NCI-H345 treated with DMSO at 0.1 percent for 48 hours (cell line): ENCODE measurements around the gene CSNK1G1.
"Not testable (repeated sequence)": the region's sequence is repeated elsewhere in the genome, so short reads cannot be mapped to it uniquely, and the experiment has no call there.

Source experiments
- DNase-seq: peaks from one replicate; lab custom pipeline; 2025; ENCODE audit not compliant: unreplicated experiment; lab: John Stamatoyannopoulos, UW

The CSNK1G1 gene

DNA sequence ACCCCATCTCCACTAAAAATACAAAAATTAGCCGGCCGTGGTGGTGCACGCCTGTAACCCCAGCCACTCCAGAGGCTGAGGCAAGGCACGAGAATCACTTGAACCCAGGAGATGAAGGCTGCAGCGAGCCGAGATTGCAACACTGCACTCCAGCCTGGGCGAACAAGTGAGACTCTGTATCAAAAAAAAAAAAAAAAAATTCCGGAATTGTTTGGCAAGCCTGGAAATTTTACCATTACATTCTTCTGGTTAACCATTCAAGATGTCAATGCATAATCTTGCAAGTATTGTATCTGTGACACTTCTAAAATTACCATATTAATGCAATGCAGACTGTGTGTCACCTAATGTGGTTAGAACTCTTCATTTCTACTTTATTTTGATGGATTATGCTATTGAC, 67.0 kb downstream of the CSNK1G1 start:
- DNase-seq = no peak

DNA sequence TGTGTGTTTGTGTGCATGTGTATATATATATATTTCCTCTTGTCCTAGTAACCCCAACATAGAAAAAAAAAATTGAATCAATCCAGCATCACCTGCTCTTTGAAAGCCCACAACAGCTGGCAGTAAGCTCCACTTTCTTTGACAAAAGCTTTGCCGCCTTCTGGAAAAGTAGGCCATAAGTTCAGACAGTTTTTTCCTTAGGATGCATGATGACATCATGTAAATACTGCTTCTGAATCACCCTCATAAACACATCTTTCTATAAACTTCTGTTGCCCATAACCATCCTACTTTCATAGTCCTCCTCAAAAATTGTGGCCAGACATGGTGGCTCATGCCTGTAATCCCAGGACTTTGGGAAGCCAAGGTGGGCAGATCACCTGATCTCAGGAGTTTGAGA, 67.4 kb downstream of the CSNK1G1 start:
- DNase-seq = no peak

DNA sequence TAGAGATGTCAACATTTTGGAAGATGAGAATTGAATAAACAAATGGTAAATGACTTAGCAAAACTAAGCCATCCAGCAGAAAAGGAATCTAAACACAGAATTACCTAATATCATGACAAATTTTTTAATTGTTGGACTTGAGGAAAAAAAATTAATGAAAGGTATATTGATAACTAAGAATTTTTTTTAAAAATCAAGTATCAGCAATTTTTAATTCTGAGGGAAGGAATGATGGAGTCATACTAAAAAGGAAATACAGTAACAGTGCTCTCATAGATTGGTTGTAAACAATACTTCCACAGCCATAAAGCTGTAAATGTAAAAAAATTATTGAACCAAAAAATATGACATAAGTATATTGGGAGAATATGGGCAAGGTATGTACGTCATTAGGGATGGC, 68.0 kb downstream of the CSNK1G1 start:
- DNase-seq = no peak

DNA sequence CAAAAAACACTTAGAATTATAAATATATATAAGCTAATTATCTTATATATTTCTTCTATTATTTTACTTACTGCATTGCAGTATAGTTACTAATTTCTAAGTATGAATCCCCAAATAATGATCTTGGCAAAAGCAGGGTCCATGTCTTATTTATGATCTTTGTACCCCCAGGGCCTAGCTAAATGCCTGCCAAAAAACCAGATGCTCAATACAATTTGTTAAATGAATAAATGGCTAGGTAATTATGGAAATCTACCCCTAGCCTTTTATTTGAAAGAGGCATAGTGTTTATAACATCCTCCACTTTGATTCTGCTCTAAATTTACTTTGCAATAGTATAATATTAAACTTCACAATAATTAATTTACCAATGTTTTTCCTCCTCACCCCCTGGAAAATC, 69.5 kb downstream of the CSNK1G1 start:
- DNase-seq = no peak

DNA sequence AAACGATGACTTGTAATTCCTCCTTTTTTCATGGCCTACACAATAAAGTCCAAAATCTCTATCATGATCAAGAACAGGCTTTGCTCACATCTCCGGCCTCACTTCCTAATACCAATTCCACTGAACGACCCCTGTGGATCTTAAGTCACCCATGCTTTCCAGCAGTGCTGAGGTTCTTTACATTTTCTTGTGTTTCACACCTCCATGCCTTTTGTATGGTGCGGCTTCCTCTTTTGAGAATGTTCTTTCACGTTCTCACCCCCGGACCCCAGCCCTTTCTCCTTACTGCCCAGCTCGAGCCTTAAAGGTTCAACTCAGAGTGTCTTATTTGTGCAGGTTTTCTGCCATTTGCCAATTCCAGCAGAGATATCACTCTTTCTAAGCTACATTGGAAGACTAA, 70.1 kb downstream of the CSNK1G1 start:
- DNase-seq = no peak

DNA sequence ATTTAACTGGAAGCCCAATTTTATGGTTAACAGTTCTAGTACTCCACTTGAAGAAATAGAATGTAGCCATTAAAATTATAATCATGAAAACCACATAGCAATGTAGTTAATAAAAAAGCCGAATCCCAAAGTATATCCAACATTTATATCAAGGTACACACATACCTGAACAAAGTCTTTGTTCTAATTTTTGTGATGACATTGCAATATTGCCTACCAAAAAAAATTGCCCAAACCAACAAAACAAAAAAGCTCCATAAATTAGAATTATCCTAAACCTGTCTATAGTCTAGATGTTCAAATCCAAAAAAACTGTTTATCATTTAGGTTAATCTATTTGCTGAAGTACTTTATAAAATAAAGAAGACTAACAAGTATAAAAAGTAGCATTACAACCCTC, 70.8 kb downstream of the CSNK1G1 start:
- DNase-seq = no peak

DNA sequence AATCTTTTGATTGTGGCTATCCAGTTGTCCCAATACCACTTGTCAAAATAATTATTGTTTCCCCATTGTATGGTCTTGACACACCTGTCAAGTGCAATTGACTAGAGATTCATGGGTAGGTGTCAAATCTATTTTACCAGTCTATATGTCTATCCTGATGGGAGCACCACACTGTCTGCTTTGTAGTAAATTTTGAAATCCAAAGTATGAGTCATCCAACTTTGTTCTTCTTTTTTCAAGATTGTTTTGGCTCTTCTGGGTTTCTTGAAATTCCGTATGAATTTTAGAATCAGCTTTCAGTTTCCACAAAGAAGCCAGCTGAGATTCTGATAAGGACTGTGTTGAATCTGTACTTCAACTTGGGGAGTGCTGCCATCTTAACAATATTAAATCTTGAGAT, 71.9 kb downstream of the CSNK1G1 start:
- DNase-seq = no peak

DNA sequence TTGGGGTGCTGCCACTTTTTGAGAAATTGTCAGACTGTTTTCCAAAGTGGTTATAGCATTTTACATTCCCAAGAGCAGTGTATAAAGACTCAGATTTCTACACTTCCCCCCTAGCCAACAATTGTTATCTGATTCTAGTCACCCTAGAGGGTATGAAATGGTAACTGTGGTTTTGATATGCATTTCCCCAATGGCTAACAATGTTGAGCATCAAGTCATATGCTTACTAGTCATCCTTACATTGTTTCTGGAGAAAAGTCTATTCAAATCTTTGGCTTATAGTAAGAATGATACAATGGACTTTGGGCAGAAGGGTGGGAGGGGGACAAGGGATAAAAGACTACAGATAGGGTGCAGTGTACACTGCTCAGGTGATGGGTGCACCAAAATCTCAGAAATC, 73.3 kb downstream of the CSNK1G1 start:
- DNase-seq = no peak

DNA sequence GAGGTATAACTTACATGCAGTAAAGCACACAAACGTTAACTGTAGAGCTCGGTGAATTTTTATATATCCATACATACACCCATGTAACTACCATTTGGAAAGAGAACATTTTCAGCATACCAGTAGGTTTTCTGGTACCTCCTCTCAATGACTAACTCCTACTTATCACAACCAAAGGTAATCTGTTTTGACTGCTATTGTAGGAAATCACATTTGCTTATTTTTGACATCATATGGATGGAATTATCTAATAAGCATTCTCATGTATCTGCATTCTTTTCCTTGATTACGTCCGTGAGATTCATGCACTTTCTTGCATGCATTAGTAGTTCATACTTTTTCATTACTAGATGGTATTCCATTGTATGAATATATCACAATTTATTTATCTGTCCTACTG, 76.8 kb downstream of the CSNK1G1 start:
- no peak for DNase-seq

DNA sequence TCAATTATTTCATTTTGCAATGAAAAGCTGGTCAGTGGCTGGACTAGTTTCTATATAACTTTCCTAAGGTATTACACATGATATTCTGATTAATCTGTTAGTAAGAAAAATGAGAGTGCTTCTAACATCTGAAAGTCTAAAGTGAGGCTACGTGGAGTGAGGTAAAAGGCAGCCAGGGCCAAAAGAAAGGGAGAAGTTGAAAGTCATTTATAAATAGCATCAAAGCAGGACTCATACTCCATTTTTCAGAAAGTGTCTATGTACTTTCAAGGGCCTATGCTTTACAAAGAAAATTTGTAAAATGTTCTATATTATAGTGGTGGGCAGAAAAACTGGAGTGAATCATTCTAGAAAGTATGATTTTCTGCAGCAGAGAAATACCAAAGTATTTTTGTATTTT, 80.0 kb downstream of the CSNK1G1 start:
- no peak for DNase-seq

DNA sequence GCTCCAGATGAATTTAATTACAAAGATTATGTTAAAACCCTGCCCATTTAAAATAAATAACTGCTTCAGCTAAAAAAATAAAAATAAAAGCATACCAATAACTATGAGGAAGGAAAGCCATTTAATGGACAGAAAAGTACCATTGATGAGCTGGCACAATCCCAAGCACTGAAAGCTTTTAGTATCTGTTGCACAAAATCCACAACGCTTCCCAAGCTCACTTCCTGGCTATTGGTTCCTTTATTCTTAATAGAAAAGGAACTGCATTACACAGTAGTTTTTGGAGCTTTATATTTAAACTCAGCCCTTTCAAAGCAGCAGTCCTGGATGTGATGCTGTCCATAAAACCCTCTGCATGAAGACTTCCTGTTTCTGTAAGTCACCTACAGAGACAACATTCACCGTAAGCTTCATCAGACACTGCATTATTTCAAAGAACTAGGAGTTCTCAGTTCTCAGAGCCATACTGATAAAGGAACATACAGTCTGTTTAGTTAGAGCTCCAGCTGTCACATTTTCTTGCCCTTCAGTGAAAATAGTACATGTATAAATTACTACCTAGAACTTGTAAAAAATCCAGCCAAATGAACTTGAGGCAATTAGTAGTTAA, 81.5 kb downstream of the CSNK1G1 start:
- DNase-seq = no peak

DNA sequence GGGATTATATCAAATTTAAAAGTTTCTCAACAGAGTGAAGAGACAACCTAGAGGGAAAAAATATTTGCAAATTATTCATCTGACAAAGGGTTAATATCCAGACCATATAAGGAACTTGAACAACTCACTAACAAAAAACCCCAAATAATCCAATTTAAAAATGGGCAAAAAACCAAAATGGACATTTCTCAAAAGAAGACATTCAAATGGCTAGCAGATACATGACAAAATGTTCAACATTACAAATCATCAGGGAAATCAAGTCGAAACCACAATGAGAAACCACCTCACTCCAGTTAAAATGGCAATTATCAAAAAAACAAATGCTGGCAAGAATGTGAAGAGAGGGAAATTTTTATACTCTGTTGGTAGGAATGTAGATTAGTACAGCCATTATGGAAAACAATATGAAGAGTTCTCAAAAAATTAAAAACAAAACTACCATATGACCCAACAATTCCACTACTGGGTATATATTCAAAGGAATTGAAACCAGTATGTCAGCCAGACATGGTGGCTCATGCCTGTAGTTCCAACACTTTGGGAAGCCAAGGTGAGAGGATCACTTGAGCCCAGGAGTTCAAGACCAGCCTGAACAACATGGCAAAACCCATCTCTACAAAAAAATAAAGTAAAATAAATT, 88.5 kb downstream of the CSNK1G1 start:
- DNase-seq = no peak

DNA sequence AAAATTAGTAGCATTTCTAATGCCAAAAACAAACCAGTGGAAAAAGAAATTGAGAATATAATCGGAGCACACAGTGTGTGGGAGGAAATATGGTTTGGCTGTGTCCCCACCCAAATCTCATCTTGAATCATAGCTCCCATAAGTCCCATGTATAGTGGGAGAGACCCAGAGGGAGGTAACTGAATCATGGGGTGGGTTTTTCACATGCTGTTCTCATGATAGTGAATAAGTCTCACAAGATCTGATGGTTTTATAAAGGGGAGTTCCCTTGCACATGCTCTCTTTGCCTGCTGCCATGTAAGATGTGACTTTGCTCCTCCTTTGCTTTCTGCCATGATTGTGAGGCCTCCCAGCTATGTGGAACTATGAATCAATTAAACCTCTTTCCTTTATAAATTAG, 90.8 kb downstream of the CSNK1G1 start:
- DNase-seq = not testable (repeated sequence)

DNA sequence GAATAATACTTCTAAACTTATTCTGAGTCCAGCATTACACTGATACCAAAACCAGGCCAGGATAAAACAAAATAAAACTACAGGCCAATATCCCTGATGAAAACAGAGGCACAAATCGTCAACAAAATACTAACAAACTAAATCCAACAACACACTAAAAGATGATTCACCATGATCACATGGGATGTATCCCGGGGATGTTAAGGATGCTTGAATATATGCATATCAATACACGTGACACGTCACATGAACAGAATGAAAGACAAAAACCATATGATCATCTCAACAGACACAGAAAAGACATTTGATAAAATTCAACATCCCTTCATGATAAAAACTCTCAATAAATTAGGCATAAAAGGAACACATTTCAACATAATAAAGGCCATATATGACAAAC, 91.5 kb downstream of the CSNK1G1 start:
- DNase-seq = no peak

DNA sequence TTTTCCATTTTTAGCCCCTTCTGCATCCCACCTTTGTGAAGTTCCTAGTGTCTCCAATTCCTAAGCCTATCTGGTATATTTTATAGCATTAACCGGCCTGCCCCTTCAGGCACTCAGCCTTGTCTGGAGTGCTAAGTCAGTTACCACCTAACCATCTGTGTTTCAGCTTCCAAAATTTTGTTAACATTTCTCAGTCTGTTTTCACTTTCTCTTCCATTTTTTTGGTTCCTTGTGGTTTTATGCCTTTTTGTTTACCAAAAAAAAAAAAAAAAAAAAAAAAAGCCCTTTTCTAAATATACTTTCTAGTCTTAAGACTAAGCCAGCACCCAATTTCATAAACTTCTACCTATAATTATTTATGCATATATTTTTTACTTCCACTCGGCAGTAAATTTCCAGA, 92.4 kb downstream of the CSNK1G1 start:
- DNase-seq = no peak

DNA sequence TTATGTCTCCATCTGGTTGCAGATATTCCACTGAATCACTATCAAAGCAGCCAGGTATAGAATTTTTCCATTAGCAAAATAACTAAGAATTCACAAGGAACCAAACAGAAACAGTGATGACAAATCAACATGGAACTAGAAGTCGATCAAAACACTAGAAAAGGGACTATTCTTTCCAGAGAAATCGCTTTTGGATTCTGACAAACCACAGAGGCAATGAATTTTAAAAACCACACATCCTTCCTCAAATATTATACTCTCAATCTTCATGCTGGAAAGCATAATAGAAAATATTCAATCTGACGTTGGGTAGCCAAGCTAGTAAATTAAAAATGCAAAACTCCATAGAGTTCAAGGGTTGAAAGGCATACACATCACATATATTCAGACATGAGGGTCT, 99.9 kb downstream of the CSNK1G1 start:
- DNase-seq = no peak

DNA sequence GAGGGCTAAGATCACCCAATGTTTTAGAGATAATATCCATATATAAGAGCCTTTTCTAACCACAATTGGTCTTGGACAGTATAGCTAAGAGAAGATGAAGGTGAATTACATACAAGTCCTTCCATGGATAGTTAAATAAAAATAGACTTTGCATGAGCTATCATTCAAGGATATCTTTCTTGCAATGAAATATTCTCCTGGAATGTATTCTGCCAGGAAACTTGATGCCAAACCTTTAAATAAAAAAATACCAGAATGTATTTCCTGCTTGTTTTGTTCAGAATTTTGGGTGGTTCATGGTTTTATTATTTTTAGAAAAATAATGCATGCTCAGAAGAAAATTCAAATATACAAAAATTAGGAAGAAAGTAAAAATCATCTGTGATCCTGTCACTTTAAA, 104.3 kb downstream of the CSNK1G1 start:
- DNase-seq = no peak

DNA sequence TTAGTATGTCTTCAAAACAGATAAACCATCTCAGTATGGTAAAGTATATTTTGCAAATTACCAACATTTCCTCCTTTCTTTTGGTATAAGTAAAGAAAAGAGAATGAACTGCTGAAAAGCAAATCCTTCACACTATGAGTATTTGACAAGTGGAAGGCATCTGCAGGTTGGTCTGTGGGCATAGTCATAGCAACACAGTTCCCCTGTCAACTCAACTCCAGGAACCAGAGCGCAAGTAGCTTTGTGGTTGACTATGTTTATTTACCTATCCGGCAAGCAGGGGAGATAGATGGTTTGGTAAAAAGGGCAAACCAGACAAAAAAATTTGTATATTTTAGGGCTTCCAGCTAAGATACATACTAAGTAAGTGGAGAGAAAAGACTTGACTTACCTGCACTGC, 104.9 kb downstream of the CSNK1G1 start:
- no peak for DNase-seq

DNA sequence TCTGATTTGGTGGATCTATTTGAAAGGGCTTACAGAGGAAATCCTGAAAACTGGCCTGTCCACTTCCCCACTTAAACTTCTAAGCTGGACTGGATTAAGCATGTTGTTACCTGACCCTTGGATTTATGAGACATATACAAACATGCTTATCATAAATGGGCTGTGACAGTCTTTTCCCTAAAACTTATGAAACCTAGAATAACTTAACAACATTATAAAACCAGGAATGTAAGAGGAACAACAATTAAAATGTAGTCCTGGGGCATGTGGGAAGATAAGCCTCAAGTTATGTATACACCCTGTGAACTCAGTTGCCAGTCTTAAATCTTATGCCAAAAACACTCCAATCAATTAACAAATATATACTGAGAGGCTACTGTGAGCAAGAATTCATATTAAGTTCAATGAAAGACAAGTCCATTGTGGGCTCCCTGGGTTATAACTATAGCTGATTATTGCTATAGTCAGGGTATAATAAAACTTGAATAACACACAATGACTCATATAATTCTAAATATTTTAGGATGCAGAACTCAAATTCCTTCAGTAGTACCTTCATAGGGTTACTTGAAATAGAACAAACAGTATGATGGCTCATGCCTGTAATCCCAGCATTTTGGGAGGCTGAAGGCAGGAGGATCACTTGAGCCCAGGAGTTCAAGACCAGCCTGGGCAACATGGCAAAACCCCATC, 105.9 kb downstream of the CSNK1G1 start:
- DNase-seq = no peak

DNA sequence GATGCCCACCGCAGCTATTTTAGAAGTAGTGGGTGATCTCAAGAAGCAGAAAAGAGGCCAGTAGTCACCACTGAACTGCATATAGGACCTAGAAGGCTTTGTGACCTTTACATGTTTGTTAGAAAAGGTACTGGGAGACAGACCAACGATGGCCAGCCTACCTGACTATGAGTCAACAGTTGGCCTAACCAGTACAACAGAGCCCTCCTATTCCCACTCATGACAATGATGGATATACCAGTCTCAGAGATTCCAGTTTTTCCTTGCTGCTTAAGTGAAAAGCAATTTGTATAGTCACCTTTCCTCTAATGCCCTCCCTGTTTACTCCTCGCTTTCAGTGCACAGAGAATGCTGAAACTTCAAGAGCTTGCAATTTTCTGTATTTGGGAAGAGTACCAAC, 106.6 kb downstream of the CSNK1G1 start:
- DNase-seq = no peak

DNA sequence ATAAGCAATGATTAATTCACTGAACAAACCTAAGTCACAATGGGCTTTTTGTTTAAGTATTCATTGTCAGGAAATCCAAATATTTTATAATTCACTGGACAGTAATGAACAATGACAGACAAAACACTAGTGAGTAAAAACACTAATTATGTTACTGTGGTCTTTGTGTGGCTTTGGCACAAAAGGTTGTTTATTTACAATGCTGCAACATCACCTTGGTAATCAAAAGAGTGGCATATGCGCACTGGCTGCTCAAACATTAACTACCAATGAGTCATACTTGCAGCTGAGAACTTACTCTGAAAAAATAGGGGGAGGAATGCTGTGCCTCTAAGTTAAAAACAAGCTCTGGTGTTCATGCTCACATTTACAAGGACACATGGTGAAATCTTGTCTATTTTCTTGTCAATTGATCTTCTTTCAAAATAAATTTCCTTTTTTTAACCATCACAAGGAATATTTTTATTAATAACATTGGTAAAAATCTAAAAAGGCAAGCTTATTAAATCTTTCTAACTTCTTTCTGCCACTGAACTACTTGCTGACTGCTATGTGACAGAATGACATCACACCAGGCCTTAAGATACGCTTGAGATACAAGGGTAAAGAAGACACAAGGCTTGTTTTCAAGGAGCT, 107.9 kb downstream of the CSNK1G1 start:
- DNase-seq = no peak

DNA sequence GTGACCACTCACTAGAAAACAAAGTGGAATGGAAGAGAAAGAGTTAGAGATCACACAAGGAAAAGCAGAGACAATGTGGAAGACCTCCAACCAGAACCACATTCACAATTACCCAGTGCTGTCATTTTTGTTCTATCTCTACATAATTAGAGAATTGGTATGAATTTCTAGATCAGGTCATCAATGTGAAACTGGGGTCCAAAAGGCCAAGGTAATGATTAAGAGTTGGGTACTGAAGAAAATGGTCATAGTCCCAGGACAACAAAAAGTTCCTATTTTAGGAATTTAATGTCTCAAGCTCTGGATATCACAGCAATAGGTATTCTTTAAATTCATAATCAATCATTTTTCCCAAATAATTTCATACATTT, 108.5 kb downstream of the CSNK1G1 start:
- DNase-seq = no peak
